Middle frontal gyrus (tissue), 1 donor: ENCODE measurements around the gene LENEP.
A peak's percentile ranks its signal among the peaks of the same experiment; 100 is the strongest.

Experiments
- DNase-seq: peaks from one replicate; pipeline ENCODE4 v3.0.0-alpha.2; 2015; ENCODE audit warnings: low spot score; ENCODE audit errors: extremely low spot score

LENEP gene

DNA sequence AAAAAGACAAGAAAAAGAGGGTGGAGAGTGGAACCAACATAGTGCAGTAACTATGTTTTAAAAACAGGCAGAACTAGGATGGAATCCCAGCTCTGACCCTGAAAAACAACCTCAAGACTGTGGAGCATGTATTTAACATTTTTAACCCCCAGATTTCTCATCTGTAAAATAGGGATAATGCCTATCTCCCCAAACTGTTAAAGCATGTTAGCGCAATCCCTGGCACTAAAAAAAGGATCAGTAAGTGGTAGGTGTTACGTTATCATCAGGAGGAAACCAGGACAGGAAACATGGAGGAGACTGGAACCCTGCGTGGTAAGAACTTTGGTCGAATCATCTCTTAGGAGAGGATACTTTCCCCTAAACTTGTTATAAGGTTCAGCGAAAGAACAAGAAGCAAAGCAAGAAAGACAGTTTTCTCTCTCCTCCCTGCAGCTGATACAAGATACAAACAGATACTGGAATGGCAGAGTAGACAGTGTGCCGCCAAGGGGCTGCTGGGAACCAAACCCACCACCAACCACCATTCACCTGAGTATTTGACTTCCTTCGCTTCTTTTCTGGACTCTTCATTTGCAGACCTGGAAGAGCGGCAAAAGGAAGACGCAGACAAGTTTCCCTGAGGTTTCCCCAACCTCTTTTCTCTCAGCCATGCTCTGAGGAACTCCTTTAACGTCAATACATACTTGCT is 32.8 kb upstream of the LENEP start:
- no peak for DNase-seq

DNA sequence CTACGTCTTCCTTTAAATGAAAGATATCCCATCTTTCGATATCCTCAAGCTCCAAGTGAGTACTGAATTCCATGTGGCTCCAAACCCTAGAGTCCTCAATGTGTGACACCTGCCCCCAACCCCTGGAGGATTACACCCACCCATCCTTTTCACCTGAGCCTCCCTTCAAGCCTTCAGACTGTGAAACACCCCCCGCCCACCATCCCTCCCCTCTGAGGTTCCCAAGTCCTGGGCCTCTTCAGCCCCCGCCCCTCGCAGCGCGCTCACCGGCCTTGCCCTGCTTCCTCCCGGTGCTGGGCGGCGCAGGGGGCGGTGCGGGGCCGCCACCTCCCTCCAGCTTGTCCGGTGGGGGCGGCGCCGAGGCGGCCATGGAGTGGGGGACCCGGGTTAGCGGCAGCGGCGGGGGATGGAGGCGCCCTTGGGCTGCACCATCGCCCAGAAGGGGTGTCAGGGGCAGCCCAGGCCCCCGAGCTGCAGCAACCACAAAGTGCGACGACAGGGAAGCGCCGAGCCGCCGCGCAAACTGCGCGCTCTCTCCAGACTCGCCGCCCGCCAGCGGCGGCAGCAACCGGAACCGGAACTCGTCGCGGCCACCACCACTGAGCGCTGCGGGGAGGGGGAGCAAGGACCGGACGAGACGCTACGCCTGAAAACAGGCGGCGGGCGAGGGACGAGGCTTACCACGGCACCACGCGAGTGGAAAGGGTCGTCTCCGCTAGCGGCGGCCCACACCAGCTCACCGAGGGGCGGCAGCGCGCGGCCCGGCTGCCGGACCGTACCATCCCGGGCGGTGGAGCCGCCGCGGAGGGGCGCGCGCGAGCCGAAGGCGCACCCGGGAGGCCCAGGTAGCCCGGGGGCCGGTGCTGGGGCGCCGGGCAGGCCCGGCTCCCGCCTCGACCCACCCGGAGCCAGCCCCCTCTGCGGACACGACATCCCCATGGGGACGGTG is 31.9 kb upstream of the LENEP start, which contains the start of gene PYGO2:
Gene PYGO2 (minus strand): TSS at position 576 of the 949 bp plus-strand sequence. CDS start 206 bp downstream, at position 370.
- DNase-seq: peak; percentile 39

DNA sequence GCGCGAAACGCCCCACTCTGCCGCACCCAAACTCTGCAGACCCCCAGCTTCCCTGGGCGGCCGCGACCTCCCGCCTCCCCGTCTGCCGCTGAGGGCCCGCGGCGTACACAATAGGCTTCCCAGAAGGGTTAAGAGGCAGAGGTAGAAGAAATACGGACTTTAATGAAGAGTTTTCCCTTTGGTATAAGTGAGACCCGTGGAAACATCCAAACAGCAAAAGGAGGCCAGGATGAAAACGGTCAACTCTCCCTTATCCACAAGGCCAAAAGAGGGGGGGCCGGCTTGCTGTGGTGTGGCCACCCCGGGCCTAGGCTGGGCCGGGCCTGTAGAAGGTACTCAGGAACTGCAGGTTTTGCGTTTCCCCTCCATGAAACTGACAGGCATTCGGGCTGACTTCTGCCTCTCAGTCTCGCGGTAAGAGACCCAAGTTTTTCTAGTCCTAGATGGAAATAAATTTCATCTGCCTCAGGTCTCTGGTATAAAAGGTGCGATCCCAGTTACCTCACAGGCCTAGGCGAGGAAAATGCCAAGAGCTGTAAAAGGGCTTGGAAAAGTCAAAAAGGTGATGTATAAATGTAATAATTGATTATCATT is 31.1 kb upstream of the LENEP start:
- DNase-seq: no peak

- DNase-seq: no peak
Observed at GRCh38 chr1:154962795-154963330, 30.5 kb upstream of the LENEP start.

DNA sequence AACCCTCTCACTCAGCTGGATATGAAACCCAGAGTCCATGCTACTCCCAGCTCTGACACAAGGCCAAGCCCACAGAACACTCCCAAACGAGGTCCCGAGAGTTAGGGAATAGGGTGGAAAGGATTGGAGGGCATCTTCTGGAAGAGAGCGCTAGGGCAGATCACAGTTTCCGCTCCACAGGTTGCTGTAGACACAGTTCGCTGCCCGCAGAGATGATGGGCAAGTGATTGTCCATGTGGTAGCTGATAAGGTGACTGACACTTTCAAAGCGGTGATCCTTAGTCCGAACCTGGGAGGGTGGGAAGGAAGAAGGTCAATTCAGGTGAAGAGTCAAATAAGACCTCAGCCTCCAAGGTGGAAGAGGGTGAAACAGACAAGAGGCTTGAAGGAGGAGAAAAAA is 29.7 kb upstream of the LENEP start:
- no peak for DNase-seq

DNA sequence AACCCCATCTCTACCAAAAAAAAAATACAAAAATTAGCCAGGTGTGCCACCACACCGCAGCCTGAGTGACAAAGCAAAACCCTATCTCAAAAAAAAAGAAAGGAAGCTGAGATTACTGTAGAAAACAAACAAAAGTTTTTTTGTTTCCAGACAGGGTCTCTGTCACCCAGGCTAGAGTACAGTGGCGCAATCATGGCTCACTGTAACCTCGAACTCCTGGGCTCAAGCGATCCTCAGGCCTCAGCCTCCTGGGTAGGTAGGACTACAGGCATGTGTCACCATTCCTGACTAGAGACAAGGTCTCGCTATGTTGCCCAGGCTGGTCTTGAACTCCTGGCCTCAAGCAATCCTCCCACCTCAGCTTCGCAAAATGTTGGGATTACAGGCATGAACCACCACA is 29.0 kb upstream of the LENEP start:
- DNase-seq: no peak

DNA sequence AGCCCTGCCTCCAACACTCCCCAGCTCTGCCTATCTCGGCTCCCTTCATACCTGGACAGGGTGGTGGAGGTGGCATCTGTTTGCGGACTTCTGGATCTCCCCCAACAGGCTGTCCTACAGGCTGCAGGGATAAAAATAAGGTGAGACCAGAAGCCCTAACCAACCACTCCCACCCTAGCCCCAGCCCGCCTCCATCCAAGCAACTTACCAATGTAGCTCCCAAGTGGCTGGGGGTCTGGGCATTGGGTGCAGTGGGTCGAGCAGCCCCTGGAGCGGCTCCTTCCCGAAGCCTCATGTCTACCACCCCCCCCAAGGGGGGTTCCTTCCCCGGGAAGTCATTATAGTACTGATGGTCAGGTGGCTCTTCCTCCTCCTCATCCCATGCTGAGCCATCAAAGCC is 27.3 kb upstream of the LENEP start:
- no peak for DNase-seq

DNA sequence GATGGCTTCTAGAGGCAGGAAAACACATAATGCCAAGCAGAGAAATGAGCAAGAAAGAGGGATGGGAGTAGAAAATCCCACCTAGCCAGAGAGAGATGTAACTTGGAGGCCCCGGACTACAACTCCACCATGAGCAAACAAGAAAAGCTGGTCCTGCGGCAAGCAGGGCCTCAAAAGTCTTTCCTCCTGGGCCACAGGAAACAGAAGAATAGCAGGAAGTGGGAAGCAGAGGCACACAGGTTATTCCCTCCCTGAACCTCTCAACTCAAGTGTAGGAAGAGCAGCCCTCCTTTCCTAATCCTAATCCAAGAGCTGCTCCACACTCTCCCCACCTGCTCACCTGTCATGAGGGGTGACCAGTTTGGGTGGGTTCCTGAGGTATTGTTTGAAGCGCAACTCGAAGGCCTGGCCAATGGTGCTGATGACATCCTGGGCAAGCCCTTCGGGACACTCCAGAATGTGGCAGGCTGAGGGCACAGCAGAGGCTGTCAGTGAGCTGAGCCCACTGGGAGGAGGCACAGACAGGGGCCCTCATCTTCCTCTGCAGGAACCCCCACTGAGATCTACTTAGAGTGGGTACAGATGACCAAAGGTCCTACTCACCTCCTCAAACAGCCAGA is 25.9 kb upstream of the LENEP start:
- no peak for DNase-seq

DNA sequence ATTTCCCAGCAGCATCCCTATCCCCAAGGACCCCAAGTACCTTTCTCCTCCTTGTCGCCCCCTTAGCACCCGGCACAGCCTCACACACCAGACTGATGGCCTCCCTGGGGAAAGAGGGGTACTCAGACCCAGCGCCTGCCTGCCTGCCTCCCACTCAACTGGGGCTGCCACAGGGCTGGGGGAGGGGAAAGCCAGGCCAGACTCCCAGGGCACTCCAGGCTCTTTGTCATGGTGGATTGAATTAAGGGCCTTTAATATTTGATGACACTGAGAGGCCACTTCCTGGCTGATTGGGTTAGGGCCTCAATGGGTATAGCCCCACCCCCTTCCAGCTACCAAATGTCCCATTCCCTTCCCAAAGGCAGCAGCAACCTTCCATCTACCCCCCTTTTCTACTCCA is 24.7 kb upstream of the LENEP start:
- no peak for DNase-seq

GRCh38 chr1:154969246-154969645 is 24.1 kb upstream of the LENEP start:
- no peak for DNase-seq

GRCh38 chr1:154969860-154970452 is 23.4 kb upstream of the LENEP start:
- no peak for DNase-seq

DNA sequence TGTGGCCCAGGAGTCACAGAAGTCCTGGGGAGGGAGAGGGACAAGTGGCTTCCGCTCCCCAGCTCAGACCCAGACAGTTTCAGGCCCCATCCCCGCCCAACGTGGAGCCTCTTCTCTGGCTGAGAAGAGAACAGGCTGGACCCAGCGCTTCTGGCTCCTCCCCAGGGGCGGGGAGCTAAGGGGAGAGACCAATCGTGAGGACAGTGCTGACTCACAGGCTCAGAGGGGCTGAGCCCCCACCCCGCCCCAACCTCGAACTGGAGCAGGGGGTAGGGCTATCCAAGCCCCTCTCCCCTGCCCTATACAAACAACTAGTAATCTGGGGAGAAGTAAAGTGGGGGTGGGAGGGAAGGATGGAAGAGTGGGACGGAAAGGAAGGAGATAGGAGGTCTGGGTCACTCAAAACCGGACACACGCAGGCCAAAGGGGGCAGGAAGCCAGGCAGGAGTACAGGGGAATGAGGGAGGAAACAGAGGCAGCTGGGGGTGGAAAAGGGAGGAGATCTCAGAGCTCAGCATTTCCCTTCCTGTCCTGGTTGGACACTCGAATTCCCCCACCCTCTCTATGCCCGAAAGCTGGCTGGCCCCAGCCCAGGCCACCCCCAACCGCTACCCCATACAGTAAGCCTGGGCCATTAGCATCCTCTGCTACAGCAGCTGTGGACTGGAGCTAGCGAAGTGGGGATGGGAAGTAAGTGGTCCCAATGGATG is 22.6 kb upstream of the LENEP start, which contains the start of gene SHC1:
Gene SHC1 (minus strand): TSS at position 117 of the 710 bp plus-strand sequence. CDS start 221 bp downstream, outside the sequence.
- DNase-seq: peak; percentile 91

DNA sequence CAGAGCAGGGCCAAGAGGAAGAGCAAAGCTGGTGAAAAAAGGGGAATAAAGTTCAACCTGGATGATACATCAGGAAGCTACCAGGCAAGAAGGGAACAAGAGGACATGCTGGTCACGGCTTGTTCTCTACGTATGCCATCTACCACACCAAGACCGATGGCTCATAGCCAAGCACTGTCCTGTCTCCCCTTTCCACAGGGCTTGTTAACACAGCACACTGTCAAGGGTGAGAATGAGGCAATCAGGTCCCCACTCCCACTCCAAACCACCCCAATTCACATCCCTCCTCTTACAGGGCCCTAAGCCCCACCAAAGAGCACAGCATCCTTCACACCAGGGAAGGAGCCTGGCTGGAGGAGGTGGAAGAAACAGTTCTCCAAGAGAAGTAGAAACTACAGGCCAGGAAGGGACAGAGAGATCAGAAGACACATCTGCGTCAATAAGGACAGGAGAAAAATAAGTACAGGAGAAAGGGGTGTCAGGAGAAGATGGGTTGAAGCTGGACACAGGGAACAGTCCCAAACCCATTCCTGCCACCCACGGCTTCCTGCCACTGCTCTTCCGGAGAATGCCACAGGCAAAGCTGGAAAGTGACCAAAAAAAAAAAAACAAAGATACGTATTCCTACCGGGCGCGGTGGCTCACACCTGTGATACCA is 21.9 kb upstream of the LENEP start:
- DNase-seq: no peak

GRCh38 chr1:154972213-154972516 is 21.2 kb upstream of the LENEP start:
- no peak for DNase-seq

GRCh38 chr1:154972517-154973343 is 20.7 kb upstream of the LENEP start:
- no peak for DNase-seq

GRCh38 chr1:154973344-154974101 is 19.9 kb upstream of the LENEP start:
- DNase-seq: peak; percentile 69

DNA sequence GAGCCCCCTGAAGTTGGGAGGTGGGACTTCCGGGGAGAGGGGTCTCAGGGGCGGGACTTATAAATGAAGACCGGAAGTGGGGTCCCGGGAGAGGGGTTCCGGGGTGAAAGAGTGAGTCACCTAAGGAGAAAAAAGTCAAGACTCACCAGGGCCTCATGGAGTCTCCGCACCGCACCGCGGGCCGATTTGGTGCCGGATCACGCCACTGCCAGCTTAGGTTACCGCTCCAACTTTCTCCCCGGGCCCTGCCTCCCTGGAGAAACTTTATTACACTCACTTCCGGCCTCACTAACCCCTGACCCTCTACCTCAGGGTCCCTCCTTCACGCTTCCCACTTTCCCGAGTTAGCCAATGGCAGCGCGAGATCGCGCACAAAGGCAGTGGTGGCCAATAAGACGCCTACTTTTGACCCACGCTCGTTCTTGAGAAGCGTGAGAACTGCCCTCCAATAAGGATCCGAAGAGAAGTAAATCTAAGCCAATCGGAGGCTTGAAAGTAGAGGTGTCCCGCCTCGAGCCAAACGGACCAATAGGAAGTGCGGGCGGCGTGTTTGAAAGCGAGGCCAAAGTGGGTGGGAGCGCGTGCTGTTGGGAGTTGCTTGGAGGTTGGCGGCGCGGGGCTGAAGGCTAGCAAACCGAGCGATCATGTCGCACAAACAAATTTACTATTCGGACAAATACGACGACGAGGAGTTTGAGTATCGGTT is 19.1 kb upstream of the LENEP start, which contains the start of gene CKS1B:
Gene CKS1B (plus strand): TSS at position 580 of the 706 bp plus-strand sequence. CDS start 65 bp downstream, at position 645.
- peak; percentile 99 for DNase-seq
